NCI-H1694 (cell line): Measurements from ENCODE around the gene TIMM17B.
A peak's percentile ranks its signal among the peaks of the same experiment; 100 is the strongest.

Source experiments
- DNase-seq: peaks from one replicate; lab custom pipeline; 2025; lab: John Stamatoyannopoulos, UW

Gene TIMM17B

GRCh38 chrX:48897625-48898306 lies at the start of gene TIMM17B, which contains the start of gene PQBP1:
Gene TIMM17B, minus strand, starts transcription at chrX:48897768. Its CDS starts 19 bp downstream, at chrX:48897749.
Gene PQBP1, plus strand, starts transcription at chrX:48897930. Its CDS starts 580 bp downstream, at chrX:48898510.
- DNase-seq: peak; percentile 95

DNA sequence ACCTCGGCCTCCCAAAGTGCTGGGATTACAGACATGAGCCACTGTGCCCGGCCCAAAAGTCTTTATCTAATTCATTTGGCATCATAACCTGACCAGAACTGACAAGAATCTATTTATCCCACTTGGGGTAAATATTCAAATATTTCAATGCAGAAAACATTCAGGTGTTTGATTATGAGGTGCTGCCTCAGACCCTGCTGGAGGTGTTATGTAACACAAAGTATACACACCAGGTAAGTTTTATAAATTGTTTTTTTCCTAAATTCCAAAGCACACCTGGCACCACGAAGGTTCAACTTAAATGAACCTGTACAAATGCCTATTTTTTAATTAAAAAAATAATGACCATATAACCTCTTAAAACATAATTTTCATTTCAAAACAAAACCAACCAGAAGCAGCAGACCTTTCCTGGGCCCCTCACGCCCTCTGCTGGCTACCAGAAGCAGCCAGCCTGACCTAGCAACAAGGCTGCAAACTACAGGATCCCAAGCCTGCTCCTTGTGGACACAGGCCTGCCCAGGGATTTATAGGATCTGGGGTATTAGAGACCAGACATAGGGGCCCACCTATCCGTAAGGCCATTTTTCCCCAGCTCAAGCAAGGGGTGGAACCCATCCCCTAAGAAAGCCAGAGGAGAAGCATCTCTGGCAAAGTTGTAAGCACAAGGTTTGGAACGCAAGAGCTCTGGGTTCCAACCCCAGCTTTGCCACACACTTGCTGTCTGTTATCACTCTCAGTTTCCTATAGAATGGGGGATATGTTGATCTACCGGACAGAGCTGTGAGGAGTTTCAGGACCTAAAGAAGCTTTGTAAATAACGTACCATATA lies 48.2 kb upstream of the TIMM17B start:
- peak; percentile 41 for DNase-seq

DNA sequence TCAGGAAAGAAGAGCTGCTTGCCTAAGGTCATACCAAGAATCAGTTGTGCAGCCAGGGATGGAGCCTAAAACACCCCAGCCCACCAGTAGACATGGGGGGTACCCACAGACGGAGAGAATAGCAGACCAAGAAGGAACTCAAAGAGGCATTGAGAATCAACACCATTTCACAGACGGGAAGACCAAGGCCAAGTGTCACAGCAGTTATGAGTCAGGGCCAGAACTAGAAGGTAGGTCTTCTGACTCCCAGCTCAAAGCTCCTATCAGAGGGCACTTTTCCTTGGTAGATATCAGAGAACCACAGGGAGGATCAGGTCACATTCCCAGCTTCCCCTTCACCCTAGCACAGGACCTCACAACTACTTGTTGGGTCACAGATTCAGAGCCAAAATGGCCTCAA lies 45.3 kb upstream of the TIMM17B start:
- no peak for DNase-seq

DNA sequence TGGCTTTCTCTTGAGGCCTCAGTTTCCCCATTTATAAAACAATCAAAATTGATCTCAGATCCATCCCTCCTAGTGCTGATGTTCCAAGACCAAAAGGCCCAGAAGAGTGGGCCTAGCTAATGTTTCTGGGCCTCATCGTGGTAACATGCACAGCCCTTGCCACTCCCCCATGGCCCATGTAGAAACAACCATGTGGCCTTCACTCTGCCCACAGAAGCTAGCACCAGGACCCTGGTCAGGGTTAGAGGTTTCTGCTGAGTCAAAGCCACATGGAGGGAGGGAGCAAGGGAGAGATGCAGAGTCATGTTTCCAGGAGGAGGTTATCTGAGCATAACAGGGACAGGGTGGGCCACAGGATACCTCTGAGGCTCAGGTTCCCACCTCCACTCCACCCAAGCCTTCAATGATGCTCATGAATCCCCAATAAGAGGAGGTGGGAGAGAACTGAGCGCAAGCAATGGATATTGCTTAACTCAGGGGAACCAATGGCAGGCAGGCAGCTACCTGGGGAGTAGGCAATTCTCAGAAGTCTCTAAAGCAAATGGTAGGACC lies 42.9 kb upstream of the TIMM17B start:
- no peak for DNase-seq

- DNase-seq: no peak
Observed at GRCh38 chrX:48939524-48940228, 42.1 kb upstream of the TIMM17B start.

DNA sequence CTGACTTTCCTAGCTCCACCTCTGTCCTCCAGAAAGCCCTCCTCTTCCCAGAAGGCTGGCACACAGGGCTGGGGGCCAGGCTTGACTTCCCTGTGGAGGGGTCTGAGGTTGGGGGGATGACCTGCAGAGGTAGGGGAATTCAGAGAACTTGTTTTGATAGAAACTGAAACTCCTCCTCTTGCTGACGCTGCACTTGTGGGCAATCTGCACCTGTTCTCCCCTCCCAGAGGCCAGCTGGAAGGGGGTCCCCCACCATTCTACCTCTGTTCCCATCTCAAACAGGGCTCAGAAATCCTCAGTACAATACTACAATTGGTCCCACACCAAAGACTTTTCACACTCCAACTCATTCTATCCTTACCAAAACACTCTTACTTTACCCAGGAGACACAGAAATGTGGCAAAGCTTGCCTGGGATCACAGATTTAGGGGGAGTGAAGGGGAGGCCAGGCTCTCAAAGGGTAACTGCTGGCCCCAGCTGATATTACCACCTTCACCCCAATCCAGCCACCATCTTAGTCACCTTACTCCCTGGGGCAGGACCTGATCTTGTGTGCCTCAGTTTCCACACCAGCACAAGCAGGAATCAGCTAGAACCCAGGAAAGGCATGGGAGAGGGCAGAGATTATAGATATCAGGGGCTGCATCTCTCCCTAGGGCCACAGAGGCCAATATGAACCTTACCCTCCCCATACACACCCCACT lies 41.3 kb upstream of the TIMM17B start:
- no peak for DNase-seq

GRCh38 chrX:48937054-48937907 lies 39.7 kb upstream of the TIMM17B start:
- no peak for DNase-seq

DNA sequence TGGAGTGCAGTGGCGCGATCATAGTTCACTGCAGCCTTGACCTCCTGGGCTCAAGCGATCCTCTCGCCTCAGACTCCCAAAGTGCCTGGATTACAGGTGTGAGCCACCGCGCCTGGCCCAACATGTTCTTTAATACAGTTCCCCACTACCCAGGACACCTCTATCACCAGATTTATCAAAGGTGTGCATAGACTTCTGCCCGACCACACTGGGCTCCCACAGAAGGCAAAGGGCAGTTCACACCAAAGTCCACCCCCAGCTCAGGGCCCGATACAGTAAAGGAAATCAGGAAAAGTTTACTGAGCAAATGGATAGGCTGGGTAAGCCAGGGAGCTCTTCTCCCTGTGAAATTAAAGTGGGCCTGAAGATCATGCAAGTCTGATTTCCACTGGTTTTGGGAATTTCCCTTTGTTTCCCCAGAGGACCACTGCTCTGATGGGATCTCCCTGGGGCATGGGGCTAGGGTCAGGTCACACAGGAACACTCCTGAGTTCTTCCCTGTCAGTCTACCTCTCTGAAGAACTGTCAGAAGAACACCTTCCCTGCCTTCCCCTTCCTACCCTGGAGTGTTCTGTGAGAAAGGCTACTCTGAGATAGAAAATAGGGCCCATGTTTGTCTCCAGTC lies 39.0 kb upstream of the TIMM17B start:
- no peak for DNase-seq

DNA sequence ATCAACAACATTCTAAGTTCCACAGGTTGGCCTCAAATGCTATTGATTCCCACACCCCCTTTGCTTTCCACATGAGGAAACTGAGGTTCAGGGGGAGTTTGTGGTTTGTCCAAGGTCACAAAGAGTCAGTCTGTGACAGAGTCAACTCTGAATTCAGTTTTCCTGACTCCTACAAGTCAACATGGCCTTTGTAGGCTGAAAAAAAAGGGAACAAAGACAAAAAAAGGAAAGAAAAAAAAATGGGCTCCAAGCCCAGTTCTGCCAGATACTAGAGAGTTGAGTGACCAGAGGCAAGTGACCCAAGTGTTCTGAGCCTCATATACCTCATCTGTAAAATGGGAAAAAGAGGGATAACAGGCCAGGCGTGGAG lies 37.7 kb upstream of the TIMM17B start:
- no peak for DNase-seq

DNA sequence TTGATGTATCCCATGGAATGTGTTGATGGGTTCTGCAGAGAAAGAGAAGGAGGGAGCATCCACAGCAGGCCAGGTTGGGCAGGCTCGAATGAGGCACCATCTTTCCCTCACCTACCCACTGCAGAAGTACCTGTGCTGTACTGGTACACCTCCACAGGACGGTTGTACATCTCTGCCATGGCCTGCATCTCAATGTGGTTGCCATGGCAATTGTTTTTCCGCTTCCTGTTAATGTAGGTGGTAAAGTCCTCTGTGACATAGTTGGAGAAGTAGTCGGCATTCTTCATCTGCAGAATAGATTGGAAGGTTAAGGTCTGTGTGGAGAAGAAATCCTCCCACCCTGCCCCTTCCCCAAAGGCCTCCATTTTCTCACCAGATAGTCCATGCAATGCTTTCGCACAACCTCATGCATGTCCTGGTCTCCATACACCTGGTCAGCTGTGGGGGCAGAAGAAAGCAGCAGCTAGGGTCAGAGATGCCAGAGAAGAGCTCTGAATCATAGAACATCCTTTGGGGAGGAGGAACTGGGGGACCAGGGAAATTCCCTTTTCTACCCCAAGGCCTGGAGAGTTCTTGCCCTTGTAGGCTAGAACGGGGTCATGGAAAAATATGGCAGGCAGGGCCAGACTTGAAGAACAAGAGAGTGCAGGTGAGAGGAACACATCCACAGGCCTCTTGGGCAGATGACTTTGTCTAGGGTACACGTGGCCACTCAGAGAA lies 37.2 kb upstream of the TIMM17B start:
- no peak for DNase-seq

DNA sequence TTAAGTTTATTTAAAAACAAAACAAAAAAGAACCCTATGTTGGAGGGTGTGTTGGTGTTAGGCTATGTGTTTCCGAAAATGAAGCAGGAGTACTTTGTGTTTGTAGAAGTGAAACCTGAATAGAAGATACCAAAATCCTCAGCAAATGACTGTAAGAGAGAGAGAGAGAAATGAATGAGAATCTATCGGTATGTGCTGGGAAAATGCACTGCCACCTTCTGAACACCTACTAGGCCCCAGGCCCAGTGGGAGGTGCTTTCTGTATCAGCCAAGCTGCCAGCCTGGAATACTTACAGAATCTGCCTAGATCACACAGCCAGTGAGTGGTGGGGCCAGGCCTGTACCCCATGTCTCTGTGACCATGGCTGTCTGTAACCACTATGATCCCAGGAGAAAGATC lies 36.2 kb upstream of the TIMM17B start:
- DNase-seq: no peak

- no peak for DNase-seq
Observed at GRCh38 chrX:48927736-48928382, 30.3 kb upstream of the TIMM17B start.

- DNase-seq: no peak
Observed at GRCh38 chrX:48927123-48927522, 29.6 kb upstream of the TIMM17B start.

GRCh38 chrX:48924270-48924669 lies 26.7 kb upstream of the TIMM17B start:
- no peak for DNase-seq

DNA sequence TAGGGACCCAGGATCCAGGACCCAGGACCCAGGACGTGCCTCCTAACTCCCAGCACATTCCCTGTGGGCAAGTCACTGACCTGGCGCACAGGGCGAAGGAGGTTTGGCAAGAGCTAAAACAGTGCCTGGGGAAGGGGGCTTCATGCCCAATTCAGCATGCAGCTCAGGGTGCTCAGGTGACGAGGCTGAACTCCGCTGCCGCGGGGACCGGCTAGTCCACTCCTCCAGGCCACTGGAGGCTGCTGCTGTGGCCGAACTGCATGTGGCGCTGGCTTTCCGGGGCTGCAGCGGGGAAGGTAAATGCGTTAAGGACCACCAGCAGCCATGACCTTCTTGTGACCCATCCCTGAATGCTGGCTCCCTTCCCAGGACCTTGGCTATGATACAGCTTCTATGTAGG lies 26.2 kb upstream of the TIMM17B start:
- DNase-seq: no peak

DNA sequence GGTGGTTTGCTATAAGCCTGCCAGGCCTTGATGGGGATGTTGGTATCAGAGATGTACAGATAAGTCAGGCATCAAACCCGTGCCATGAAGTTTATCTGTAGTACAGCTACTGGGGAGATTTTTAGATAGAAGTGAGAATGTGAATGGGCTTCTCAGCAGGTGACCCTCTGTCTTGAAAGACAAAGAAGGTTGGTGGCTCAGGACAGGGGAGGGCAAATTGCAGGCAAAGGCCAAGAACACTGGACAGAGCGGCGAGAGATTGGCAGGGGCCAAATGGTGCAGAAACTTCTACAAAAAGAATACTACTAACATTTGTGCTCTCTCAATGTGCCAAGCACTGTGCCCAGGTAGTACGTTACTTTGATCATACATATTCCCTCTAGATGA lies 23.1 kb upstream of the TIMM17B start:
- no peak for DNase-seq

- peak; percentile 3 for DNase-seq
Observed at GRCh38 chrX:48919947-48920717, 22.6 kb upstream of the TIMM17B start.

DNA sequence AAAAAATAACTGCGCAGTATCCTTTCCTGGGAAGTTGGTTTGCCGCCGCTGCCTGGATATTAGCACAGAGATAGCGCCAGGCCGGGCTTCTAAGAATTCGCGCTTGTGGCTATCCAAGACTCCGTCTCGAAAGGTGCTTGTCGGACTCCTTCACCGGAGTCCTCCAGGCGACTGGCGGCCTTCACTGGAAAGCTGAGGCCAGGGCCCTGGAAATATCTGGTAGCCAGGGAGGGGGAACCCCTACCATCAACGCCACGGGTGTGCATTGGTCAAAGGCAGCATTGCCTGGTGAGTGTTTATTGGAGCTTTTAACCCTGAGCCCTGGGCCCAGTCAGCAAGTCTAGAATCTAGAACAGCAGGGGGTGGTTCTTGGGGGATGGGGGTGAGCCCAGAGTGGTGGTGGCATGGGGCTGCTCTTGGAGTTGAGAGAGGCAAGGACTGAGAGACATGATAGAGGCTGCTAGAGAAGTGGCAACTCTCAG lies 21.8 kb upstream of the TIMM17B start:
- DNase-seq: no peak
